ENCODE results near the gene NFIX. TPM values are rescaled to one million over a fixed set of nuclear protein-coding genes. Genes with fewer than 3 reads are reported as not detected.
A peak's percentile ranks its signal among the peaks of the same experiment; 100 is the strongest.

The NFIX gene
- total RNA-seq (2014; rRNA removed; shearing (Covaris generic)) (0.14 and 1.2 TPM in 2 replicates), polyA plus RNA-seq (2016; fragmentation: Nextera tagmentation; extraction: Ambion mirVana) (0.06 and 0.31 TPM in 2 replicates)
- long read RNA-seq = 0 reads

- H3K27ac ChIP-seq (ENCODE audit: low read depth) = no peak within 1 kb of the TSS
- H3K4me2 ChIP-seq = peak within 1 kb of the TSS; percentile 81
- DNase-seq (ENCODE audit: low spot score) (peak; percentile 60), ATAC-seq (no peak; the same call in 2 of the 3 replicates)
- TF ChIP-seq, protein P1, sequence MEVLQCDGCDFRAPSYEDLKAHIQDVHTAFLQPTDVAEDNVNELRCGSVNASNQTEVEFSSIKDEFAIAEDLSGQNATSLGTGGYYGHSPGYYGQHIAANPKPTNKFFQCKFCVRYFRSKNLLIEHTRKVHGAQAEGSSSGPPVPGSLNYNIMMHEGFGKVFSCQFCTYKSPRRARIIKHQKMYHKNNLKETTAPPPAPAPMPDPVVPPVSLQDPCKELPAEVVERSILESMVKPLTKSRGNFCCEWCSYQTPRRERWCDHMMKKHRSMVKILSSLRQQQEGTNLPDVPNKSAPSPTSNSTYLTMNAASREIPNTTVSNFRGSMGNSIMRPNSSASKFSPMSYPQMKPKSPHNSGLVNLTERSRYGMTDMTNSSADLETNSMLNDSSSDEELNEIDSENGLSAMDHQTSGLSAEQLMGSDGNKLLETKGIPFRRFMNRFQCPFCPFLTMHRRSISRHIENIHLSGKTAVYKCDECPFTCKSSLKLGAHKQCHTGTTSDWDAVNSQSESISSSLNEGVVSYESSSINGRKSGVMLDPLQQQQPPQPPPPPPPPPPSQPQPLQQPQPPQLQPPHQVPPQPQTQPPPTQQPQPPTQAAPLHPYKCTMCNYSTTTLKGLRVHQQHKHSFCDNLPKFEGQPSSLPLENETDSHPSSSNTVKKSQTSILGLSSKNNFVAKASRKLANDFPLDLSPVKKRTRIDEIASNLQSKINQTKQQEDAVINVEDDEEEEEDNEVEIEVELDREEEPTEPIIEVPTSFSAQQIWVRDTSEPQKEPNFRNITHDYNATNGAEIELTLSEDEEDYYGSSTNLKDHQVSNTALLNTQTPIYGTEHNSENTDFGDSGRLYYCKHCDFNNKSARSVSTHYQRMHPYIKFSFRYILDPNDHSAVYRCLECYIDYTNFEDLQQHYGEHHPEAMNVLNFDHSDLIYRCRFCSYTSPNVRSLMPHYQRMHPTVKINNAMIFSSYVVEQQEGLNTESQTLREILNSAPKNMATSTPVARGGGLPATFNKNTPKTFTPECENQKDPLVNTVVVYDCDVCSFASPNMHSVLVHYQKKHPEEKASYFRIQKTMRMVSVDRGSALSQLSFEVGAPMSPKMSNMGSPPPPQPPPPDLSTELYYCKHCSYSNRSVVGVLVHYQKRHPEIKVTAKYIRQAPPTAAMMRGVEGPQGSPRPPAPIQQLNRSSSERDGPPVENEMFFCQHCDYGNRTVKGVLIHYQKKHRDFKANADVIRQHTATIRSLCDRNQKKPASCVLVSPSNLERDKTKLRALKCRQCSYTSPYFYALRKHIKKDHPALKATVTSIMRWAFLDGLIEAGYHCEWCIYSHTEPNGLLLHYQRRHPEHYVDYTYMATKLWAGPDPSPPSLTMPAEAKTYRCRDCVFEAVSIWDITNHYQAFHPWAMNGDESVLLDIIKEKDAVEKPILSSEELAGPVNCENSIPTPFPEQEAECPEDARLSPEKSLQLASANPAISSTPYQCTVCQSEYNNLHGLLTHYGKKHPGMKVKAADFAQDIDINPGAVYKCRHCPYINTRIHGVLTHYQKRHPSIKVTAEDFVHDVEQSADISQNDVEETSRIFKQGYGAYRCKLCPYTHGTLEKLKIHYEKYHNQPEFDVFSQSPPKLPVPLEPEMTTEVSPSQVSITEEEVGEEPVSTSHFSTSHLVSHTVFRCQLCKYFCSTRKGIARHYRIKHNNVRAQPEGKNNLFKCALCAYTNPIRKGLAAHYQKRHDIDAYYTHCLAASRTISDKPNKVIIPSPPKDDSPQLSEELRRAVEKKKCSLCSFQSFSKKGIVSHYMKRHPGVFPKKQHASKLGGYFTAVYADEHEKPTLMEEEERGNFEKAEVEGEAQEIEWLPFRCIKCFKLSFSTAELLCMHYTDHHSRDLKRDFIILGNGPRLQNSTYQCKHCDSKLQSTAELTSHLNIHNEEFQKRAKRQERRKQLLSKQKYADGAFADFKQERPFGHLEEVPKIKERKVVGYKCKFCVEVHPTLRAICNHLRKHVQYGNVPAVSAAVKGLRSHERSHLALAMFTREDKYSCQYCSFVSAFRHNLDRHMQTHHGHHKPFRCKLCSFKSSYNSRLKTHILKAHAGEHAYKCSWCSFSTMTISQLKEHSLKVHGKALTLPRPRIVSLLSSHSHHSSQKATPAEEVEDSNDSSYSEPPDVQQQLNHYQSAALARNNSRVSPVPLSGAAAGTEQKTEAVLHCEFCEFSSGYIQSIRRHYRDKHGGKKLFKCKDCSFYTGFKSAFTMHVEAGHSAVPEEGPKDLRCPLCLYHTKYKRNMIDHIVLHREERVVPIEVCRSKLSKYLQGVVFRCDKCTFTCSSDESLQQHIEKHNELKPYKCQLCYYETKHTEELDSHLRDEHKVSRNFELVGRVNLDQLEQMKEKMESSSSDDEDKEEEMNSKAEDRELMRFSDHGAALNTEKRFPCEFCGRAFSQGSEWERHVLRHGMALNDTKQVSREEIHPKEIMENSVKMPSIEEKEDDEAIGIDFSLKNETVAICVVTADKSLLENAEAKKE (CRISPR knock-in tag; IDR thresholded peaks at IDR 0.05) = no peak
- TF ChIP-seq EZH2 (IDR thresholded peaks at IDR 0.05; ENCODE audit: low read depth, unreplicated experiment) = peak; percentile 95
- Mint-ChIP-seq H3K36me3 (ENCODE audit: low read depth) (peaks cover 4% of the 10 kb centered on the region; the same call in 2 of the 3 replicates), H3K4me1 (peaks cover 7% of the 10 kb centered on the region), H3K27me3 (ENCODE audit: insufficient read depth, low read depth, poor library complexity) (peaks cover 88% of the 10 kb centered on the region), H3K4me3 (peak within 1 kb of the TSS; percentile 68), H3K9me3 (peaks cover 5% of the 10 kb centered on the region; the same call in 1 of the 3 replicates), H3K27ac (no peak within 1 kb of the TSS)
- no peaks in the 10 kb centered on the region; the same call in 1 of the 2 replicates for H3K4me1 ChIP-seq (ENCODE audit: insufficient read depth)
- H2AFZ ChIP-seq = peak within 1 kb of the TSS; percentile 92
- H3K4me3 ChIP-seq = peak within 1 kb of the TSS; percentile 49
- no peaks in the 10 kb centered on the region; the same call in 1 of the 2 replicates for H4K20me1 ChIP-seq (replicated peaks; ENCODE audit: insufficient read depth)
- peaks cover 8% of the 10 kb centered on the region; the same call in 1 of the 2 replicates for H3F3A ChIP-seq (replicated peaks; ENCODE audit: low read depth)
- H3K36me3 ChIP-seq (ENCODE audit: insufficient read depth) = no peaks in the 10 kb centered on the region
- H3K79me2 ChIP-seq (replicated peaks; ENCODE audit: insufficient read depth) = no peaks in the 10 kb centered on the region
- peaks cover 89% of the 10 kb centered on the region for H3K27me3 ChIP-seq (ENCODE audit: insufficient read depth)
- H3K9me2 ChIP-seq (ENCODE audit: insufficient read depth) = no peaks in the 10 kb centered on the region
Observed at GRCh38 chr19:12994701-12995595, at the start of gene NFIX. Gene NFIX (plus strand): TSS chr19:12995475. CDS start chr19:12995838, 363 bp downstream.

Data from GM23338 (cell line).